Astrocyte of the spinal cord (primary cell): ENCODE measurements around the gene PROB1.
A peak's percentile ranks its signal among the peaks of the same experiment; 100 is the strongest.

Experiments used
- DNase-seq: peaks from one replicate; pipeline ENCODE4 v3.0.0; 2011; ENCODE audit warnings: low read depth, low spot score
- H3K4me3 ChIP-seq: 2 replicates; pipeline ENCODE4 v1.5.1; 2011; ENCODE audit warnings: low read depth, mild to moderate bottlenecking, low read length, moderate library complexity
- CTCF ChIP-seq: IDR thresholded peaks from 2 replicates; pipeline ENCODE4 v1.5.1; 2012; ENCODE audit warnings: low read depth, mild to moderate bottlenecking, low read length, inconsistent platforms
- in situ Hi-C: cut with HindIII; loops from 2 replicates; pipeline ENCODE4 v1.10.0; 2017; ENCODE audit warnings: low sequenced_read_pairs

PROB1 gene

DNA sequence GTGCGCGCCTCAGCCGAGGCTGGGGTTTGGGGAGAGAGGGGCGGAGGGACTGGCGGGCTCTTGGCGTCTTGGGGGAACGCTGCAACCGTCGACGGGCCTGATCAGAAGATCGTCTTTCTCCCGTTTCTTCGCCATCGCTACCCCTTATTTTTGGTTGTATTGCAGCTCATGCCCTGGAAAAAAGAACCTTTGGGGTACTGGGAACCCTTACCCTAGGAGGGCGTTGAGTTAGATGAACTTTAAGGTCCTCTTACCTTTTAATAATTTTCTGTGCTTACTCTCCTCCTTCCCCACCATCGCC, 52.5 kb downstream of the PROB1 start:
- peak overlapping the region; percentile 98 for H3K4me3 ChIP-seq
- DNase-seq: no peak
- no peak for TF ChIP-seq CTCF
- in situ Hi-C loops: no loop called here

DNA sequence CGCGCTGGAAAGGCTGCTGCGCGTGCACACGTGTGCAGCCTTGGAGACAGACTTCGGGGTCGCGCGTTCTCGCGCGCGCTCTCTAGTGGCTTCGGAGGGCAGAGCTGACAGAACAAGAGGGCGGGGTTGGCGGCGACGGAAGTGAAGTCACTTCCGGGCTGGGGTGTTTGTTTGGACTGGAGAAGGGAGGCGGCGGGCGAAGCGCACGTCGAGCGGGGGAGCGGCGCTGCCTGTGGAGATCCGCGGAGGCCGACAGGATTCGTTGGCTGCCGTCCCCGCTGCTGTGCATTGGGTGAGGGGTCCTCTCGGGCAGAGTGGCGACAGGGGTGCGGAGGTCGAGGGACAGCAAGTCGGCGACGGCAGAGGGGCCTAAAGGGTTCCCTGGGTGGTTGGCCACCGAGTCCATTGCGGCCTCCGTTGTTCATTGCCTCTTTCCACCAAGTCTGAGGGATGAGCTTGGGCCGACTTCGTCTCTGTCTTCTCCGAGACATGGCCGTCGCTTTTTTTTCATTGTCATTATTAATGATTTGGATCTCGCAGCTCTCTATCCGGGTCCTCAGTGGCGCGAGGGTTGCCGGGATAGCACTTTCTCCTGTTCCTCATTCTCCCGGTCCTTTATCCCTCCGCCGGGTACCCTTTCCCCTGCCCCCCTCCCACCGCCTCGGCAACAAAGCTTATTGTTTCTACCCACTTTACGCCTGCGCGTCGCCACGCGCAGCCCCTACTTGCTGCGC, 53.0 kb downstream of the PROB1 start, which contains the start of gene PAIP2:
PAIP2 (plus strand) TSS at position 166 of the 734 bp plus-strand sequence. CDS start 21,931 bp downstream, outside the sequence.
- in situ Hi-C loops: no loop called here
- DNase-seq: peak; percentile 98
- peak within 1 kb of the TSS; percentile 98 for H3K4me3 ChIP-seq
- TF ChIP-seq CTCF: peak; percentile 84

GRCh38 chr5:139341187-139341688, 53.7 kb downstream of the PROB1 start:
- H3K4me3 ChIP-seq: peak overlapping the region; percentile 98
- DNase-seq: no peak
- no peak for TF ChIP-seq CTCF
- in situ Hi-C loops: no loop called here
